MCF 10A (cell line): Measurements from ENCODE around the gene ZFYVE9. TPM values are rescaled to one million over a fixed set of nuclear protein-coding genes. Genes with fewer than 3 reads are reported as not detected.

Experiments
- BruUV-seq: library from RNA; stranded (reverse); fragments of 400-500 nt; replicated peaks from 2 replicates; lab custom pipeline; 2021; lab: Mats Ljungman, UMichigan
- CTCF ChIA-PET: fragments of 300-600 bp; sonication (Branson Sonifier 250); formaldehyde crosslinking; extraction: SDS; loops from one replicate; lab custom pipeline; 2021; ENCODE audit warnings: antibody characterized with exemption, inconsistent platforms; lab: Yijun Ruan, JAX
- POLR2A ChIA-PET: fragments of 300-600, 350-650 bp; sonication (Branson Sonifier 250); formaldehyde crosslinking; extraction: SDS; loops from one replicate; lab custom pipeline; 2020; ENCODE audit warnings: antibody characterized with exemption, inconsistent platforms; lab: Yijun Ruan, JAX
- DNase-seq: peaks from one replicate; pipeline ENCODE4 v3.0.0-alpha.2; 2018; ENCODE audit not compliant: unreplicated experiment
- H3K27ac Mint-ChIP-seq: one replicate; pipeline ENCODE4 v1.8.0; 2022; ENCODE audit warnings: mild to moderate bottlenecking, low read depth, mixed read lengths; ENCODE audit not compliant: unreplicated experiment
- H3K27me3 Mint-ChIP-seq: one replicate; pipeline ENCODE4 v1.8.0; 2022; ENCODE audit warnings: mixed read lengths; ENCODE audit not compliant: insufficient read depth, unreplicated experiment
- H3K36me3 Mint-ChIP-seq: one replicate; pipeline ENCODE4 v1.8.0; 2022; ENCODE audit warnings: mild to moderate bottlenecking, moderate library complexity, mixed read lengths; ENCODE audit not compliant: insufficient read depth, unreplicated experiment
- H3K4me1 Mint-ChIP-seq: one replicate; pipeline ENCODE4 v1.8.0; 2022; ENCODE audit warnings: mixed read lengths; ENCODE audit not compliant: insufficient read depth, unreplicated experiment
- H3K4me3 Mint-ChIP-seq: one replicate; pipeline ENCODE4 v1.8.0; 2022; ENCODE audit warnings: mild to moderate bottlenecking, moderate library complexity, mixed read lengths; ENCODE audit not compliant: unreplicated experiment
- H3K9me3 Mint-ChIP-seq: one replicate; pipeline ENCODE4 v1.8.0; 2022; ENCODE audit warnings: mixed read lengths; ENCODE audit not compliant: unreplicated experiment
- CTCF ChIP-seq: fragments of 200-600 bp; IDR thresholded peaks from one replicate; pipeline ENCODE4 v1.8.0; 2022; ENCODE audit warnings: antibody characterized with exemption, mild to moderate bottlenecking; ENCODE audit not compliant: unreplicated experiment
- intact Hi-C: fragments of 100-400 bp; cut with micrococcal nuclease; formaldehyde crosslinking; loops from 2 replicates; pipeline ENCODE4 v1.14.1; 2022
- total RNA-seq: library from RNA; stranded (reverse); gene quantifications from 2 replicates; pipeline ENCODE4 v1.2.3, GENCODE V29; 2022

Gene ZFYVE9
- total RNA-seq, 1 experiment from 2014 or later = 23.9 TPM

- Mint-ChIP-seq H3K9me3 (no peaks in the 10 kb centered on the region), H3K4me3 (no peak overlapping the region), H3K36me3 (no peaks in the 10 kb centered on the region), H3K27ac (no peak overlapping the region), H3K4me1 (peaks cover 13% of the 10 kb centered on the region), H3K27me3 (no peaks in the 10 kb centered on the region)
- no TSS peak for BruUV-seq
- no peak for DNase-seq
- ChIA-PET POLR2A (interaction anchor here (0.7 kb wide), 2 partner anchors 21 to 33 kb away, joined by 3 to 5 read pairs; no protein-coding TSS in a partner anchor), CTCF (interaction anchor here (0.6 to 1.0 kb wide), 2 partner anchors 20 to 348 kb away, joined by 3 to 4 read pairs; no protein-coding TSS in a partner anchor)
- intact Hi-C loops = no loop called here
- TF ChIP-seq CTCF = no peak
These were observed 118.0 kb downstream of the ZFYVE9 start for GRCh38 chr1:52259886-52260285.

- DNase-seq = no peak
These were observed 121.4 kb downstream of the ZFYVE9 start for GRCh38 chr1:52263153-52263910.

GRCh38 chr1:52264530-52265115, 122.7 kb downstream of the ZFYVE9 start:
- CTCF ChIA-PET = no interaction called here
- Mint-ChIP-seq H3K27ac (no peak overlapping the region), H3K9me3 (no peaks in the 10 kb centered on the region), H3K4me1 (peaks cover 18% of the 10 kb centered on the region), H3K4me3 (no peak overlapping the region), H3K27me3 (no peaks in the 10 kb centered on the region), H3K36me3 (peaks cover 11% of the 10 kb centered on the region)
- no TSS peak for BruUV-seq
- TF ChIP-seq CTCF = no peak
- intact Hi-C loops = no loop called here
- DNase-seq = no peak
- POLR2A ChIA-PET = no interaction called here

More at GRCh38 chr1:52263153-52263910, 121.4 kb downstream of the ZFYVE9 start:
- Mint-ChIP-seq H3K36me3 (peaks cover 11% of the 10 kb centered on the region), H3K4me3 (no peak overlapping the region), H3K9me3 (no peaks in the 10 kb centered on the region), H3K27me3 (no peaks in the 10 kb centered on the region), H3K4me1 (peaks cover 18% of the 10 kb centered on the region), H3K27ac (peak overlapping the region; percentile 42)
- no peak for TF ChIP-seq CTCF
- intact Hi-C loops = no loop called here
- no TSS peak for BruUV-seq
- ChIA-PET POLR2A (no interaction called here), CTCF (interaction anchor here (0.6 to 0.7 kb wide), 2 partner anchors 111 to 204 kb away, joined by 3 to 4 read pairs; no protein-coding TSS in a partner anchor)

GRCh38 chr1:52266507-52266906, 124.6 kb downstream of the ZFYVE9 start:
- no peak for DNase-seq
- TF ChIP-seq CTCF = no peak
- H3K36me3 Mint-ChIP-seq = peaks cover 11% of the 10 kb centered on the region
- peaks cover 18% of the 10 kb centered on the region for H3K4me1 Mint-ChIP-seq
- H3K27ac Mint-ChIP-seq = no peak overlapping the region
- ChIA-PET POLR2A (no interaction called here), CTCF (no interaction called here)
- no peaks in the 10 kb centered on the region for H3K27me3 Mint-ChIP-seq
- H3K4me3 Mint-ChIP-seq = no peak overlapping the region
- H3K9me3 Mint-ChIP-seq = no peaks in the 10 kb centered on the region
- no TSS peak for BruUV-seq
- intact Hi-C loops = no loop called here
